Ishikawa (cell line): ENCODE measurements around the gene TBX10.

Source experiments
- EGR1 ChIP-seq: IDR thresholded peaks from 2 replicates; pipeline ENCODE4 v1.6.1; 2012
- EP300 ChIP-seq: IDR thresholded peaks from 2 replicates; pipeline ENCODE4 v1.6.1; 2012; ENCODE audit warnings: borderline replicate concordance
- NFIC ChIP-seq: IDR thresholded peaks from 2 replicates; pipeline ENCODE4 v1.6.1; 2012

DNA sequence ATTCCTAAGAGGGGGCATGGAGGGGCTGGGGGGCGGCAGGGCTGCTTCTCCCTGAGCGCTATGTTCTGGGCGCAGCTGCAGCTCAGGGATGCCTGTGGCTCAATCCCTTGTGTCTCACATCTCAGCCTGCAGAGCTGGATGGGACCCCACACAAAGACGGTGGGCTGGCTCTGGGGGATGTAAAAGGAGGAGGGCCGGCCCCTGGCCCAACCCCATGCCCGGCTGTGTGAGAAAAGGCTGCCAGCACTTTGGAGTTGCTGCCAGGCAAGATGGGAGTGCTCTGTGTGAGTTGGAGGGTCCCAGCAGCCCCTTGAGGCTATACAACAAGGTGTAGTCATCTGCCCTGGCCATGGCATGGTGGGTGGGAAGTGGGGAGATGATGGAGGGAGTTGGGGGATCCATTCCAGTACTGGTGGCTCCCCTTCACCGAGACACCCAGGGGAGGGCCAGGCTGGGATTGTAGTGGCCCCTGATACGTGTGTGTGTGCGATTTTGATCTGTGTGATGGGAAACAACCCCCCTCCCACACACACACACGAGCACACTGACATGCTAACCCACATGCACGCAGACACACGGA, 1.3 kb upstream of the TBX10 start:
- TF ChIP-seq EGR1 (no peak), EP300 (no peak), NFIC (no peak)
